GM19238 (cell line): ENCODE data around the gene SIK3.

Source experiments
- DNase-seq: peaks from one replicate; pipeline ENCODE4 v3.0.0; 2011; ENCODE audit warnings: low spot score; ENCODE audit not compliant: insufficient read length

The SIK3 gene

GRCh38 chr11:116972691-116973090 is 125.5 kb downstream of the SIK3 start:
- DNase-seq = no peak

DNA sequence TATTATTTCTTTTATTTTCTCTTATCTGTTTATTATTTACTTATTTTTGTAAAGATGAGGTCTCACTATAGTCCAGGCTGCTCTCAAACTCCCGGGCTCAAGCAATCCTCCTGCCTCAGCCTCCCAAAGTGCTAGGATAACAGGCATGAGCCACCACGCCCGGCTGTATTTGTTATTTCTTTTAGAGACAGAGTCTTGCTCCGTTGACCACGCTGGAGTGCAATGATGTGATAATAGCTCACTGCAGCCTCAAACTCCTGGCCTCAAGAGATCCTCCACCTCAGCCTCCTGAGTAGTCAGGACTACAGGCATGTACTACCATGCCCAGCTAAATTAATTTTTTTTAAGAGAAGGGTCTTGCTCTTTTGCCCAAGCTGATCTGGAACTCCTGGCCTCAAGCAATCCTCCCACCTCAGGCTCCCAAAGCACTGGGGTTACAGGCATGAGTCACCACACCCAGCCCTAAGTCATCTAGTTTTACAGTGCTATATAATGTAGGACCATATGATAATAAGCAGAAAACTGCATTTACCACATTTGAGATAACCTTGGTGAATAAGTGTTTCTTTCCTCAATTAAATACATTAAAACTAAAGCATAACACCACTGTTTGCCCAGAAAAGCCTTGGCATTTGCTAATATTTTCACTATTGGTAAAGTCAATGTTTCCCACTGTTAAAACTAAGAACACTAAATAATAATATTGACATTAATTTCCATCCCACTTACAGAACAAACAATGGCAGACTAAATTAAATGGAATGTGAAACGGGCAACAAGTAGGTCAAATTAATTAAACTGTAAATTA is 127.5 kb downstream of the SIK3 start:
- no peak for DNase-seq

- no peak for DNase-seq
Observed at GRCh38 chr11:116969694-116970093, 128.5 kb downstream of the SIK3 start.

GRCh38 chr11:116964269-116964668 is 134.0 kb downstream of the SIK3 start:
- no peak for DNase-seq

- DNase-seq = no peak
Observed at GRCh38 chr11:116963813-116964212, 134.4 kb downstream of the SIK3 start.

DNA sequence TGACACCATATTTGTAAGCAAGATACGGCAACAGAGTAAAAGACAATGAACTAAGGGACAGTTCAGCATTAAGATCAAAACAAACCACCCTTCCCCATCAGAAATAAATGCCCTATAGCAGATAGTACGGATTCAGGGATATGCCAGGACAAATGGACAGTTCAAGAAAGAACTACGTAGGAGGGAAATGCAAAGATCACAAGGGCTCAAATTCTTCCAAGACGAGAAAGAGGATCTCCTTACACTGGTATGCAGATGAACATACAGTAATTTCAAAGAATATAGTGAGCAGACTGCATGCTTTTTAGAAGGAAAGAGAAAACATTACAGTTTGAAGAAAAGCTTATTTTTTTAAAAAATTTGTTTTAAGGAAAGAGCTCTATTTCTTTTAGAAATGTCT is 136.1 kb downstream of the SIK3 start:
- no peak for DNase-seq

DNA sequence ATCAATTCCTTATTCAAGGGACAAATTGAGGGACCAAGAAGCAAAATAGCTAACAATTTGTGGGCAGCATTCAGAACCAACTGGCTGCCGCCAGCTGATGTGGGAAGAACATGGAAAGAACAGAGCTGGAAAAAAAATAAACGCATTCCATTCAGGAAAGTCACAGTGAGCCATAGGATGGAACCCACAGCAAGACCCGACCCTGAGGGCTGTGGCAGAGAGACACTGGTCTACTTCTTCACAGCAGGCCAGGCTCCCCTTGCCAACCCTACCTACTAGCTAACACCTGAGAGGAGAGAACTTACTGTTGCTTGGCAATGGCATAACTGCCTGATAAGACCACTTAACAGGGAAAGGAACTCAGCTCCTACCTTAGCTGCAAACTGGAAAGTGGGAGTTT is 137.3 kb downstream of the SIK3 start:
- DNase-seq = no peak

GRCh38 chr11:116958246-116958645 is 140.0 kb downstream of the SIK3 start:
- no peak for DNase-seq

DNA sequence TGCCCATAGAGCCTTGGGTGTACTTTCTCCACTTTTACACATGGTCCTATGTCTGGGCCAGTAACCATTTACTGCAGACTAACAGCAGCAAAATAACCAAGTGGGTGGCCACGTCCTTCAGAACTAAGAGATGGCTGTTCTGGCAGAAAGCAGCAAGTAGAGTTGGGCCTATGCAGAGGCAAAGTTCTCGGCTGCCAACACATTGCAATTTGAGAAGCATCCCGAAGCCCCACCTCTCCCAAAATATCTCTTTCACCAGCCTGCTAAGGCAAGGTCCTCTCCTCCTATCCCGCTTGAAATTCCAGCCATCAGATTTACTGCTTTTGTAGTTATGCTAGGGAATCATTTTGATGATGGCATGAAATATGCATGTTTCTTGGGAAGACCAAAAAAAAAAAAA is 142.3 kb downstream of the SIK3 start:
- DNase-seq = no peak

DNA sequence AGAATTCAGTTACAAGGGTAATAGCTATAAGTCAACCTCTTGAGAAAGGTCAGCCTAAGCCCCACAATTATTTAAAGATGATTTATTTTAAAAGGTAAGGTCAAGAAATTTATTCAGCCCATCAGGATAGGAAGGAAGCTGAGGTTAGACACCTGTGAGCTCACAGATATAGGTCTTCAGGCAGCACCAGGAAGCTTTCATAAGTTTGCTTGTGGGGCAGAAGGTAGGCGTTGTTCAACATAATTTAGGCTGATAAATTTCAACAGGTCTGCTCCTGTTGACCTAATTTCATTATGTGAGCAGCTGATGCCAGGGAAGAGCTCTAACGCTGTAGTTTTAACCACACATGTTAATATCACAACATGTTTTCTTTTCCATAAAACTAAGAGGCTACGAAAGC is 142.7 kb downstream of the SIK3 start:
- DNase-seq = no peak

- no peak for DNase-seq
Observed at GRCh38 chr11:116953530-116954285, 144.5 kb downstream of the SIK3 start.

- no peak for DNase-seq
Observed at GRCh38 chr11:116951762-116952161, 146.5 kb downstream of the SIK3 start.

- DNase-seq = no peak
Observed at GRCh38 chr11:116950210-116950609, 148.0 kb downstream of the SIK3 start.

GRCh38 chr11:116948391-116948790 is 149.8 kb downstream of the SIK3 start:
- no peak for DNase-seq

DNA sequence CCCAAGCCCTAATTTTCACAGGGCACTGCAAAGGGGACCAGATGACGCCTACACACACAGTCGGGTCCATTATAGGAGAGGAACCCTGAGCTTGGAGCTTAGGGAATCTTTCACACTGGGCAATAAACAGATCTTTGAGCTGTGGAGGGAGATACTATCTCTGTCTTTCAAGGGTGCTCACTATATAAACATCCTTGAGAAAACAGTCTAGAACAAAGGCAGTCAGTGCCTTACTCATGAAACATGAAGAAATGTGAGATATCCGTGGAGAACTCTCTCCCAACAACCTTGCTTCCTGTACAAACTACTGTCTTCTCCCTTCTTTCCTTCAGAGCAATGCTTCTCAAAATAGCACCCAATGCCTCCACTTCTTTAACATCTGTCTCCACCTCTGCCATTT is 151.8 kb downstream of the SIK3 start:
- no peak for DNase-seq

DNA sequence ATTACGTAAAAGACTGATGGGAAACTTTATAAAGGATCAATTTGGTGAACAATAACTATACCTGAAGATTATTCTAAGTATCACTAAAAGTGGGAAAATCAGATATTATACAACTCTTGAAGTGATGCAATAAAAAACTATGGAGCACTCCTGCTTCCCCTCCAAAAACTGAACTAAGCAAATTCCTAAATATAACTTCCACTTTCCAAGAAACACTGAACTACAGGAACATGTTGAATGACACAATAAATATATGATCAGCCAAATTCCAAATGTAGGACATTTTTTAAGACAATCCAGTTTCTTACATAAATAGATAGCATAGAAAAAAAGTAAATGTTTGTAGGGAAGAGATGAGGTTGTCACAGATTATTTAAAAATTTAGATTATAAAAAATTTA is 158.7 kb downstream of the SIK3 start:
- DNase-seq = no peak

- DNase-seq = no peak
Observed at GRCh38 chr11:116938471-116939070, 159.7 kb downstream of the SIK3 start.

GRCh38 chr11:116936754-116937446 is 161.3 kb downstream of the SIK3 start:
- no peak for DNase-seq

DNA sequence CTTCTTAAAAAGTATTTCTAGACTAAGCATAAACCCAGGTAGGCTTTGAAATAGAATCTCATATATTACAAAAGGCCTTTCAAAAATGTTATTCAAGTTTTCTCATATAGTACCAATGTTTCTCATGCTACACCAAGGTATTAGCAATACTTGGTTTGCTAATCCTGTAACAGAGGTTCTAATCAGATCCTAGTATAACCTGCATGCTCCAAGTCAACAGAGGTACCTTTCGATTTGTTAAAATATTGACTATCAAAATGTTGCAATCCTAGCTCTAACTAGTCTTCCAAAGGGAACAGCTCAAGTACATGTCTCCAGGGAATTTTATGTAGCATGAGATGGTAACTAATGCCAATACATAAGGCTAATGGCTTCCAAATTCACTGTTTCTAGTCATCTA is 162.7 kb downstream of the SIK3 start:
- no peak for DNase-seq

- no peak for DNase-seq
Observed at GRCh38 chr11:116935089-116935488, 163.1 kb downstream of the SIK3 start.

DNA sequence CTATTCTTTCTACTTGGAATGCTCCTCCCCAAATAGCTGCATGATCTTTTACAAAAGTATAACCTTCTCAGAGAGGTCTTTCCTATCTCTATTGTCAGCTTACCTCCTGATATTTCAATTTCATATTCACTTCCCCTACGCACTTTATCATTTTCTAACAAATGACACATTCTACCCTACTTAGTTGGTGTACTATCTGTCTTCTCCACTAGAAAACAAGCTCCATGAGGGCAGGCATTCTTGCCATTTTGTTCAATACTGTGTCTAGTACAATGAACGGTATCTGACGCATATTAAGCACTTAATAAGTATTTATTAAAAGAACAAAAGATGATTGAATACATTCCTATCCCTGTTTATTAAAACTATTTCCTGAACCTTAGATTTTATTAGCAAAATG is 164.3 kb downstream of the SIK3 start:
- DNase-seq = no peak

DNA sequence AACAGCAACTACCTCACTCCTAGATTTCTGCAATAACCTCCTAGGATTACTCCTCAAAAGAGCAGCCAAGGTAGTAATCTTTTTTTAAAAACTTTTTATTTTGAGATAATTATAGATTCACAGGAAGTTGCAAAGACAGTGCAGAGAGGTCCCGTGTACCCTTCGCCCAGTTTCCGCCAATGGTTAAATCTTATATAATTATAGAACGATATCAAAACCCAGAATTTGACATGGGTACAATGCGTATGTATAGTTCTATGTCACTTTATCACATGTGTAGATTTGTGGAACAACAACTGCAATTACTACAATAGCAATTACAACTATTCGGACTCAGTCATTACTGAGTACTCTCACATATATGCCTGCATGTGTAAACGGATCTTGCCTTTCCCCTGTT is 166.0 kb downstream of the SIK3 start:
- DNase-seq = no peak
